ENCODE results near the gene CASZ1. TPM values are rescaled to one million over a fixed set of nuclear protein-coding genes. Genes with fewer than 3 reads are reported as not detected.

The CASZ1 gene
- total RNA-seq, 1 experiment from 2014 or later = 27.8 TPM

DNA sequence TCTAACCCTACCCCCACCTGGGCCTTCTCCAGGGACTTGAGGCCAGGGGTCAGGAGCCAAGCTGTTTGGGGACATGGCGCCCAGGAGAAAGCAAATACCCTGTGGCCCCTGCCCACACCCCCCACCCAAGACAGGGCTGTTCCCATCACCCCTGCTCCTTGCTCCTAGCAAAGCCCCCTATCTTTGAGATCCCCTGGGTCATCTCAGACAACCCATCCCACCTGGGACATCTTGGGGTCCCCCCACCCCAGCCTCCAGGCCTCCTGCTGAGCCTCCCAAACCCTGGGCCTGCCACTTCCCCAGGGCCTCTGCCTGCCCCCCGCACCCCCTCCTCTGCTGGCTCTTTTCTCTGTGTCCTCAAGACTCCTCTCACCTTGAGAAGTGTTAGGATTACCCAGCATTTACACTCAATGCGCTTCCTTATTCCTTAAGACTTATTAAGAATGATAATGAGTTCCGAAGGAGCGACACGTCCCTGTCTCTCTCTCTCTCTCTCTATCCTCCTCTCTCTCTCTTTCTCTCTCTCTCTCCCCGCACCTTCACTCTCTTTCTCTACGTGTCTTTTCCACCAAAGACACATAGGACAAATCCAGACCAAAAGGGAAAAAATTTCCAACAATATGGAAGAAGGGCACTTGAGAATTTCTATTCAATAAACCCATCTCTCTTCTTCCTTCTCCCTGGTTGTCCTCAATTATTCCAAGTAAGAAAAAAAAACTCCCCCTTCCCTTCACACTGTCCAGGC is 7.2 kb downstream of the CASZ1 start:
- ATAC-seq (no peak), DNase-seq (ENCODE audit: low read depth, low spot score) (no peak)
- no peaks in the 10 kb centered on the region for H3K27me3 ChIP-seq (ENCODE audit: control insufficient read depth, insufficient read depth, low read length)
- no peak overlapping the region for H3K4me3 ChIP-seq (ENCODE audit: low read depth in 2 of 2, low read length in 2 of 2)
- no peaks in the 10 kb centered on the region for H3K36me3 ChIP-seq (ENCODE audit: control insufficient read depth, insufficient read depth, low read length)
- TF ChIP-seq CTCF (IDR thresholded peaks at IDR 0.05) (peak; percentile 30), REST (IDR thresholded peaks at IDR 0.05; ENCODE audit: insufficient read depth in 1 of 2, low read depth in 2 of 2, low read length in 1 of 2) (no peak)
- intact Hi-C loops (cut with micrococcal nuclease; ENCODE audit: unreplicated experiment) = no loop called here
- H3K4me1 ChIP-seq (ENCODE audit: control insufficient read depth, insufficient read depth, low read length) = peaks cover 51% of the 10 kb centered on the region
- POLR2A ChIA-PET = interaction anchor here (0.6 kb wide), 1 partner anchor 211 kb away, joined by 3 read pairs; no protein-coding TSS in a partner anchor
- CTCF ChIA-PET = interaction anchor here (0.9 to 1.0 kb wide), 2 partner anchors 10 to 12 kb away, joined by 3 to 5 read pairs; no protein-coding TSS in a partner anchor
- BruUV-seq (replicated peaks) = no TSS peak
- H3K9me3 ChIP-seq (ENCODE audit: control insufficient read depth, insufficient read depth, low read depth, low read length) = no peaks in the 10 kb centered on the region
- in situ Hi-C loops (cut with HindIII; ENCODE audit: low pct_unique_long_range_greater_than_20kb, low sequenced_read_pairs) = no loop called here
- H3K27ac ChIP-seq (ENCODE audit: low read length) = peak overlapping the region; percentile 76

GRCh38 chr1:10788592-10789006 is 7.8 kb downstream of the CASZ1 start:
- no TSS peak for BruUV-seq (replicated peaks)
- intact Hi-C loops (cut with micrococcal nuclease; ENCODE audit: unreplicated experiment) (no loop called here), in situ Hi-C loops (cut with HindIII; ENCODE audit: low pct_unique_long_range_greater_than_20kb, low sequenced_read_pairs) (no loop called here)
- TF ChIP-seq POLR2AphosphoS5 (IDR thresholded peaks at IDR 0.05; ENCODE audit: low read depth, low read length) (no peak), CTCF (IDR thresholded peaks at IDR 0.05) (peak; percentile 79; the same call in 1 of the 2 replicates)
- ChIA-PET CTCF (interaction anchor here (0.9 to 1.0 kb wide), 2 partner anchors 10 to 12 kb away, joined by 3 to 5 read pairs; no protein-coding TSS in a partner anchor), POLR2A (no interaction called here)
- ATAC-seq (peak; percentile 89), DNase-seq (ENCODE audit: low read depth, low spot score) (no peak)
- Histone ChIP-seq H3K27ac (ENCODE audit: low read length) (peak overlapping the region; percentile 76), H3K36me3 (ENCODE audit: control insufficient read depth, insufficient read depth, low read length) (no peaks in the 10 kb centered on the region), H3K4me3 (ENCODE audit: low read depth in 2 of 2, low read length in 2 of 2) (0 out of 4 replicates have a peak overlapping the region, but pooled peaks of 1 of the 2 experiments have one; percentile 8), H3K9me3 (ENCODE audit: control insufficient read depth, insufficient read depth, low read depth, low read length) (no peaks in the 10 kb centered on the region), H3K4me1 (ENCODE audit: control insufficient read depth, insufficient read depth, low read length) (peaks cover 51% of the 10 kb centered on the region), H3K27me3 (ENCODE audit: control insufficient read depth, insufficient read depth, low read length) (no peaks in the 10 kb centered on the region)

Data from Panc1 (cell line).